IMR-90 (cell line): ENCODE measurements around the gene ABLIM3. TPM values are rescaled to one million over a fixed set of nuclear protein-coding genes. Genes with fewer than 3 reads are reported as not detected.

Experiments used
- ATAC-seq: fragments of 200-7000 bp; cut with Tn5 transposase; 2 replicates; pipeline ENCODE4 v1.9.1; 2020; ENCODE audit warnings: low read depth, mild to moderate bottlenecking, moderate library complexity
- BruUV-seq: library from RNA; stranded (reverse); fragments of 400-500 nt; replicated peaks from 2 replicates; lab custom pipeline; 2021; lab: Mats Ljungman, UMichigan
- CTCF ChIA-PET: fragments of 300-600 bp; formaldehyde crosslinking; extraction: SDS; loops from one replicate; lab custom pipeline; 2021; ENCODE audit warnings: antibody characterized with exemption; lab: Yijun Ruan, JAX
- POLR2A ChIA-PET: fragments of 300-600 bp; sonication (Branson Sonifier 250); formaldehyde crosslinking; loops from one replicate; lab custom pipeline; 2022; ENCODE audit warnings: antibody characterized with exemption; ENCODE audit not compliant: unreplicated experiment; lab: Charles Lee
- DNase-seq: peaks from one replicate; pipeline ENCODE4 v3.0.0; 2013
- H2AFZ ChIP-seq: replicated peaks from 2 replicates; pipeline ENCODE3; 2013; ENCODE audit warnings: low read length, mild to moderate bottlenecking; ENCODE audit not compliant: poor library complexity
- H2AK5ac ChIP-seq: 2 replicates; pipeline ENCODE4 v1.6.1; 2013; ENCODE audit warnings: low read depth, low read length, inconsistent platforms
- H2AK9ac ChIP-seq: replicated peaks from 2 replicates; pipeline ENCODE3; 2013; ENCODE audit warnings: mild to moderate bottlenecking, low read depth, low read length, moderate library complexity; ENCODE audit not compliant: poor library complexity
- H2BK120ac ChIP-seq: 2 replicates; pipeline ENCODE4 v1.6.1; 2013; ENCODE audit warnings: low read depth, low read length, inconsistent platforms
- H2BK15ac ChIP-seq: 3 replicates; pipeline ENCODE4 v1.6.1; 2013; ENCODE audit warnings: low read depth, low read length, inconsistent platforms
- H2BK20ac ChIP-seq: 2 replicates; pipeline ENCODE4 v1.6.1; 2013; ENCODE audit warnings: low read depth, mild to moderate bottlenecking, inconsistent platforms, low read length, moderate library complexity
- H2BK5ac ChIP-seq: 2 replicates; pipeline ENCODE4 v1.6.1; 2013; ENCODE audit warnings: mild to moderate bottlenecking, low read depth, low read length, inconsistent platforms; ENCODE audit not compliant: poor library complexity, severe bottlenecking
- H3K14ac ChIP-seq: replicated peaks from 2 replicates; pipeline ENCODE4 v1.6.1; 2013; ENCODE audit warnings: low read depth, low read length, inconsistent platforms
- H3K18ac ChIP-seq: 2 replicates; pipeline ENCODE4 v1.6.1; 2013; ENCODE audit warnings: low read depth, low read length, control low read depth
- H3K23ac ChIP-seq: 2 replicates; pipeline ENCODE4 v1.6.1; 2013; ENCODE audit warnings: low read depth, low read length, inconsistent platforms
- H3K27ac ChIP-seq: 2 replicates; pipeline ENCODE4 v1.5.1; 2013; ENCODE audit warnings: mild to moderate bottlenecking, control low read depth, low read length; ENCODE audit not compliant: insufficient read depth
- H3K27me3 ChIP-seq: 2 replicates; pipeline ENCODE4 v1.6.1; 2013; ENCODE audit warnings: low read length; ENCODE audit not compliant: control insufficient read depth, insufficient read depth
- H3K36me3 ChIP-seq: 2 replicates; pipeline ENCODE4 v1.6.1; 2013; ENCODE audit warnings: low read length, mixed read lengths; ENCODE audit not compliant: control insufficient read depth, insufficient read depth
- H3K4ac ChIP-seq: 2 replicates; pipeline ENCODE4 v1.6.1; 2013; ENCODE audit warnings: low read depth, low read length, inconsistent platforms
- H3K4me1 ChIP-seq: 2 replicates; pipeline ENCODE4 v1.6.1; 2013; ENCODE audit warnings: low read length, mixed read lengths; ENCODE audit not compliant: control insufficient read depth, insufficient read depth
- H3K4me2 ChIP-seq: 2 replicates; pipeline ENCODE4 v1.6.1; 2013; ENCODE audit warnings: low read depth, mild to moderate bottlenecking, control low read depth, low read length, moderate library complexity
- H3K4me3 ChIP-seq: 2 replicates; pipeline ENCODE4 v1.5.1; 2013; ENCODE audit warnings: low read depth, mild to moderate bottlenecking, control low read depth, low read length, moderate library complexity; ENCODE audit not compliant: insufficient read depth
- H3K56ac ChIP-seq: 2 replicates; pipeline ENCODE4 v1.6.1; 2013; ENCODE audit warnings: low read length, inconsistent platforms; ENCODE audit not compliant: insufficient read depth; ENCODE audit errors: extremely low read depth
- H3K79me1 ChIP-seq, 2 experiments: 2 replicates each; pipeline ENCODE4 v1.6.1; 2013; ENCODE audit warnings: low read length in 2 of 2, inconsistent platforms in 1 of 2, low read depth in 1 of 2
- H3K9ac ChIP-seq: 2 replicates; pipeline ENCODE4 v1.6.1; 2013; ENCODE audit warnings: low read depth, low read length, control low read depth
- H3K9me1 ChIP-seq: 2 replicates; pipeline ENCODE4 v1.6.1; 2013; ENCODE audit warnings: low read length, inconsistent platforms; ENCODE audit not compliant: insufficient read depth
- H3K9me3 ChIP-seq: 2 replicates; pipeline ENCODE4 v1.6.1; 2013; ENCODE audit warnings: low read length; ENCODE audit not compliant: control insufficient read depth, insufficient read depth
- H4K20me1 ChIP-seq: 2 replicates; pipeline ENCODE4 v1.6.1; 2013; ENCODE audit warnings: low read length, inconsistent platforms; ENCODE audit not compliant: insufficient read depth
- H4K5ac ChIP-seq: 2 replicates; pipeline ENCODE4 v1.6.1; 2013; ENCODE audit warnings: mild to moderate bottlenecking, low read depth, low read length, control low read depth
- H4K8ac ChIP-seq, 2 experiments: 2 replicates each; pipeline ENCODE4 v1.6.1; 2013; ENCODE audit warnings: low read depth in 2 of 2, low read length in 2 of 2, control low read depth in 1 of 2, inconsistent platforms in 1 of 2
- H4K91ac ChIP-seq: 2 replicates; pipeline ENCODE4 v1.6.1; 2013; ENCODE audit warnings: low read depth, low read length, inconsistent platforms; ENCODE audit not compliant: insufficient read depth
- BHLHE40 ChIP-seq: fragments of 150-350 bp; IDR thresholded peaks from 2 replicates; pipeline ENCODE4 v1.6.1; 2016; ENCODE audit warnings: mild to moderate bottlenecking, low read depth, low read length
- CHD1 ChIP-seq: IDR thresholded peaks from 2 replicates; pipeline ENCODE4 v1.6.1; 2012; ENCODE audit warnings: low read depth, low read length, improper control_type of control experiment
- ELK1 ChIP-seq: fragments of 150-350 bp; IDR thresholded peaks from 2 replicates; pipeline ENCODE4 v1.6.1; 2016; ENCODE audit warnings: low read depth, mild to moderate bottlenecking, low read length, moderate library complexity, borderline replicate concordance
- MAZ ChIP-seq: IDR thresholded peaks from 2 replicates; pipeline ENCODE4 v1.6.1; 2012; ENCODE audit warnings: low read depth, mild to moderate bottlenecking, low read length, improper control_type of control experiment, moderate library complexity, borderline replicate concordance
- MXI1 ChIP-seq: IDR thresholded peaks from 2 replicates; pipeline ENCODE4 v1.6.1; 2012; ENCODE audit warnings: low read depth, mild to moderate bottlenecking, low read length, moderate library complexity, borderline replicate concordance
- NFE2L2 ChIP-seq: fragments of 150-350 bp; IDR thresholded peaks from 2 replicates; pipeline ENCODE4 v1.6.1; 2016; ENCODE audit warnings: low read depth, mild to moderate bottlenecking, low read length
- POLR2A ChIP-seq: IDR thresholded peaks from 2 replicates; pipeline ENCODE4 v1.6.1; 2012; ENCODE audit warnings: mild to moderate bottlenecking, low read depth, low read length
- RCOR1 ChIP-seq: IDR thresholded peaks from 2 replicates; pipeline ENCODE4 v1.6.1; 2012; ENCODE audit warnings: mild to moderate bottlenecking, low read length, improper control_type of control experiment; ENCODE audit not compliant: insufficient replicate concordance
- RFX5 ChIP-seq: IDR thresholded peaks from 2 replicates; pipeline ENCODE4 v1.8.0; 2012; ENCODE audit warnings: low read depth, mild to moderate bottlenecking, low read length, moderate library complexity
- WGBS, 2 experiments: methylation state at CpG; one replicate each; pipeline versions ENCODE4 v1.1.5 to v1.1.7; 2013; ENCODE audit warnings: missing lambda C conversion rate in 2 of 2; ENCODE audit not compliant: insufficient read length in 1 of 2; ENCODE audit errors: extremely low coverage in 2 of 2; 5-methylcytosine and 5-hydroxymethylcytosine counted together
- dilution Hi-C: fragments of 300-500 bp; cut with HindIII; formaldehyde crosslinking; loops from one replicate; pipeline ENCODE4 v1.14.3; 2018; ENCODE audit warnings: low sequenced_read_pairs; ENCODE audit not compliant: unreplicated experiment
- in situ Hi-C: fragments of 300-500 bp; cut with MboI; formaldehyde crosslinking; loops from 3 replicates; pipeline ENCODE4 v1.14.3; 2019; ENCODE audit warnings: low sequenced_read_pairs, inconsistent platforms, mixed read lengths
- intact Hi-C: fragments of 100-400 bp; cut with micrococcal nuclease; formaldehyde crosslinking; loops from 2 replicates; pipeline ENCODE4 v1.10.0; 2022
- polyA plus RNA-seq, 3 experiments: library from polyadenylated mRNA; depleted of rRNA; stranded (reverse); fragments of >200 nt; gene quantifications; 2 replicates each; pipeline ENCODE4 v1.2.3, GENCODE V29; 2012; ENCODE audit warnings: low replicate concordance in 1 of 3
- total RNA-seq: library from RNA; depleted of rRNA; stranded (reverse); fragments of >200 nt; gene quantifications from 2 replicates; pipeline ENCODE4 v1.2.3, GENCODE V29; 2012

The ABLIM3 gene
- total and polyA plus RNA-seq, 2 of the 4 experiments (the other 2 are of a cell fraction) = 33.3 to 69.9 TPM

GRCh38 chr5:149181732-149182131 lies 40.4 kb downstream of the ABLIM3 start:
- DNase-seq = peak; percentile 67
- Histone ChIP-seq H2BK5ac (no peak overlapping the region), H3K9me3 (no peaks in the 10 kb centered on the region), H4K8ac (no peak overlapping the region), H3K23ac (no peak overlapping the region), H2AK5ac (peak overlapping the region; percentile 3; the same call in 1 of the 2 replicates), H2BK120ac (no peak overlapping the region), H3K36me3 (peaks cover 12% of the 10 kb centered on the region), H4K5ac (peak overlapping the region; percentile 42; the same call in 1 of the 2 replicates), H3K4me2 (peak overlapping the region; percentile 5; the same call in 1 of the 2 replicates), H3K4me1 (peaks cover 11% of the 10 kb centered on the region), H2BK15ac (no peak overlapping the region; the same call in 2 of the 3 replicates), H3K9ac (no peak overlapping the region), H3K56ac (no peak overlapping the region), H3K18ac (no peak overlapping the region; the same call in 1 of the 2 replicates), H3K27ac (no peak overlapping the region), H4K91ac (no peak overlapping the region), H3K9me1 (peaks cover 17% of the 10 kb centered on the region), H3K4me3 (no peak overlapping the region), H2BK20ac (no peak overlapping the region), H2AFZ (no peak overlapping the region), H3K14ac (peak overlapping the region; percentile 11), H3K4ac (0 out of 2 replicates have a peak overlapping the region, but pooled peaks have one; percentile 0), H4K20me1 (no peaks in the 10 kb centered on the region), H3K27me3 (no peaks in the 10 kb centered on the region), H3K79me1 (peaks cover 39 to 78% of the 10 kb centered on the region in 2 experiments), H2AK9ac (no peak overlapping the region)
- no TSS peak for BruUV-seq
- in situ Hi-C loops = no loop called here
- TF ChIP-seq CHD1 (no peak), MAZ (no peak), RCOR1 (no peak), POLR2A (no peak), ELK1 (no peak), RFX5 (no peak), BHLHE40 (no peak), MXI1 (no peak), NFE2L2 (no peak)
- intact Hi-C loops = no loop called here
- WGBS, 2 experiments = no CpG with 5 or more reads among the region's 2 CpGs
- ChIA-PET POLR2A (no interaction called here), CTCF (no interaction called here)
- dilution Hi-C loops = no loop called here
- peak; percentile 68 for ATAC-seq
